ENCODE measurements around the gene MBTPS1. TPM values are rescaled to one million over a fixed set of nuclear protein-coding genes. Genes with fewer than 3 reads are reported as not detected.
A peak's percentile ranks its signal among the peaks of the same experiment; 100 is the strongest.

MBTPS1 gene
- total and polyA plus RNA-seq, 10 of the 15 experiments (the other 5 are each of a cell fraction or from before 2014, with no cell fraction given): 1.3 to 43.9 (median 35.2) TPM

- WGBS (ENCODE audit: insufficient coverage, insufficient replicate concordance, low lambda C conversion rate, missing lambda C conversion rate): 91% methylated on average over 7 of the region's 7 CpGs
- TSS peak; percentile 10 for BruUV-seq (replicated peaks)
- no peak for DNase-seq (ENCODE audit: low read depth, low spot score)
- intact Hi-C loops (cut with micrococcal nuclease; ENCODE audit: unreplicated experiment): loop anchor here (5.0 kb wide), 1 partner anchor 234 kb away; no protein-coding TSS in a partner anchor
- Histone ChIP-seq H3K9ac (ENCODE audit: control insufficient read depth, insufficient read depth, low read length) (no peak overlapping the region), H3K27me3 (replicated peaks in 1 of 2; ENCODE audit: control insufficient read depth in 2 of 2, insufficient read depth in 2 of 2, low read length in 1 of 2) (no peaks in the 10 kb centered on the region), H3K4me3 (no peak overlapping the region), H3K4me2 (ENCODE audit: control insufficient read depth, insufficient read depth) (no peak overlapping the region), H3K79me2 (ENCODE audit: control insufficient read depth, insufficient read depth, low read length) (no peaks in the 10 kb centered on the region), H3K27ac (ENCODE audit: control insufficient read depth, insufficient read depth) (no peak overlapping the region), H3K36me3 (ENCODE audit: control insufficient read depth in 2 of 2, insufficient read depth in 2 of 2, low read length in 1 of 2) (peaks cover 24 to 26% of the 10 kb centered on the region in 2 experiments), H3K9me3 (replicated peaks; ENCODE audit: control insufficient read depth, insufficient read depth, low read length) (no peaks in the 10 kb centered on the region), H3K4me1 (ENCODE audit: control insufficient read depth, insufficient read depth, low read length) (no peaks in the 10 kb centered on the region), H4K20me1 (ENCODE audit: control insufficient read depth, insufficient read depth) (no peaks in the 10 kb centered on the region), H2AFZ (ENCODE audit: control insufficient read depth, low read depth, low read length) (no peak overlapping the region)
- SMC1A ChIA-PET (ENCODE audit: uncharacterized antibody, unreplicated experiment): no interaction called here
- POLR2A ChIA-PET: no interaction called here
- in situ Hi-C loops (cut with MboI): loop anchor here (5.0 kb wide), 2 partner anchors 104 to 234 kb away; no protein-coding TSS in a partner anchor
- no peak for TF ChIP-seq NFYA (IDR thresholded peaks at IDR 0.05; ENCODE audit: borderline replicate concordance, low read depth, low read length)
- no peak for FAIRE-seq
- ATAC-seq: no peak
- RAD21 ChIA-PET (ENCODE audit: unreplicated experiment): no interaction called here
- CTCF ChIA-PET: interaction anchor here (1.2 to 1.3 kb wide), 3 partner anchors 9 to 108 kb away, joined by 3 read pairs; no protein-coding TSS in a partner anchor
These were observed 55.4 kb downstream of the MBTPS1 start for GRCh38 chr16:84061236-84061819.

GRCh38 chr16:84059946-84060901 lies 56.5 kb downstream of the MBTPS1 start:
- RAD21 ChIA-PET (ENCODE audit: unreplicated experiment): no interaction called here
- Histone ChIP-seq H3K27me3 (replicated peaks in 1 of 2; ENCODE audit: control insufficient read depth in 2 of 2, insufficient read depth in 2 of 2, low read length in 1 of 2) (no peaks in the 10 kb centered on the region), H3K9ac (ENCODE audit: control insufficient read depth, insufficient read depth, low read length) (no peak overlapping the region), H3K36me3 (ENCODE audit: control insufficient read depth in 2 of 2, insufficient read depth in 2 of 2, low read length in 1 of 2) (peaks cover 26 to 31% of the 10 kb centered on the region in 2 experiments), H3K4me2 (ENCODE audit: control insufficient read depth, insufficient read depth) (no peak overlapping the region), H3K4me3 (no peak overlapping the region), H4K20me1 (ENCODE audit: control insufficient read depth, insufficient read depth) (no peaks in the 10 kb centered on the region), H3K27ac (ENCODE audit: control insufficient read depth, insufficient read depth) (no peak overlapping the region), H3K9me3 (replicated peaks; ENCODE audit: control insufficient read depth, insufficient read depth, low read length) (no peaks in the 10 kb centered on the region), H3K79me2 (ENCODE audit: control insufficient read depth, insufficient read depth, low read length) (no peaks in the 10 kb centered on the region), H3K4me1 (ENCODE audit: control insufficient read depth, insufficient read depth, low read length) (no peaks in the 10 kb centered on the region), H2AFZ (ENCODE audit: control insufficient read depth, low read depth, low read length) (no peak overlapping the region)
- BruUV-seq (replicated peaks): no TSS peak
- no peak for DNase-seq (ENCODE audit: low read depth, low spot score)
- CTCF ChIA-PET: interaction anchor here (1.3 to 2.0 kb wide), 5 partner anchors 16 to 134 kb away, joined by 3 to 7 read pairs (median 3); no protein-coding TSS in a partner anchor
- SMC1A ChIA-PET (ENCODE audit: uncharacterized antibody, unreplicated experiment): interaction anchor here (1.9 kb wide), 1 partner anchor 9 kb away, joined by 5 read pairs; no protein-coding TSS in a partner anchor
- 95% methylated on average over 28 of the region's 28 CpGs for WGBS (ENCODE audit: insufficient coverage, insufficient replicate concordance, low lambda C conversion rate, missing lambda C conversion rate)
- POLR2A ChIA-PET: no interaction called here
- intact Hi-C loops (cut with micrococcal nuclease; ENCODE audit: unreplicated experiment): loop anchor here (5.0 kb wide), 1 partner anchor 233 kb away; no protein-coding TSS in a partner anchor
- ATAC-seq: no peak
- no peak for FAIRE-seq
- in situ Hi-C loops (cut with MboI): loop anchor here (5.0 kb wide), 2 partner anchors 103 to 233 kb away; no protein-coding TSS in a partner anchor
- TF ChIP-seq YY1 (IDR thresholded peaks at IDR 0.05; ENCODE audit: low read depth, low read length): no peak
- no peak for TF ChIP-seq ZBTB11 (CRISPR knock-in tag; IDR thresholded peaks at IDR 0.05)
- TF ChIP-seq NKRF (conservative IDR thresholded peaks at IDR 0.05): no peak
- no peak for TF ChIP-seq POLR2AphosphoS2 (IDR thresholded peaks at IDR 0.05; ENCODE audit: low read depth, low read length)
- no peak for TF ChIP-seq MEF2B (IDR thresholded peaks at IDR 0.05; ENCODE audit: partially characterized antibody, poor library complexity, severe bottlenecking)
- no peak for TF ChIP-seq ESRRA (IDR thresholded peaks at IDR 0.05; ENCODE audit: low read length)
- TF ChIP-seq RFX5 (IDR thresholded peaks at IDR 0.05; ENCODE audit: low read depth, low read length): no peak

All from GM12878 (cell line).